PFSK-1 (cell line): Measurements from ENCODE around the gene ADGRF1.

Experiments
- FOXP2 ChIP-seq: optimal IDR thresholded peaks from 2 replicates; pipeline ENCODE3; 2011; ENCODE audit warnings: borderline replicate concordance, control low read depth, inconsistent platforms; ENCODE audit not compliant: insufficient read depth; ENCODE audit errors: extremely low read length, extremely low read depth
- POLR2AphosphoS5 ChIP-seq: IDR thresholded peaks from 2 replicates; pipeline ENCODE4 v1.6.1; 2012; ENCODE audit warnings: low read depth, mild to moderate bottlenecking, control low read depth, low read length, moderate library complexity
- SIN3A ChIP-seq: IDR thresholded peaks from 2 replicates; pipeline ENCODE4 v1.6.1; 2012; ENCODE audit warnings: mild to moderate bottlenecking, low read length, moderate library complexity, borderline replicate concordance; ENCODE audit not compliant: insufficient read depth
- TAF1 ChIP-seq: IDR thresholded peaks from 2 replicates; pipeline ENCODE4 v1.6.1; 2012; ENCODE audit warnings: low read length, control low read depth, borderline replicate concordance; ENCODE audit not compliant: insufficient read depth
- TF ChIP-seq, protein P1 (sequence below), 2 experiments: IDR thresholded peaks; 2 replicates each; pipeline versions ENCODE4 v1.6.1 to v1.8.0; 2011 to 2012; ENCODE audit warnings: low read depth in 2 of 2, low read length in 2 of 2, control low read depth in 1 of 2, inconsistent platforms in 1 of 2, mild to moderate bottlenecking in 1 of 2, moderate library complexity in 1 of 2; ENCODE audit not compliant: insufficient read depth in 1 of 2

ADGRF1 gene

DNA sequence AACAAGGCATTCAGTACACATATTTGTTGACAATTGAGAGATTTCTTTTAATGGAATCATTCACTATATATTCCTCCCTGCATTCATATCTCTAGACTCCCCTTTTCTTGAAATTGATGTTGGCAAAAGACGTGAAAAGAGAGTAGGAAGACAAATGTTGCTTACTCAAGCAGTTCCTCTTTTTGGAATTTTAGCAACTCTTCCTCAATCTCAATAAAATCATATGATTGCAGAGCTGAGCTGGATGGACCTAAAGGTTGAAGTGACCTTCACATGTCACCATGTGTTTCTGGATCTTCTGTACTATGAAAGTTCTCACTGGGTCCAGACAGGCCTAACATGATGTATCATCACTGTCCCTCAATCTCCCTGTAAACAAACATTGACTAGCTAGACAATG is 18.6 kb downstream of the ADGRF1 start:
- TF ChIP-seq TAF1, result no peak
- TF ChIP-seq POLR2AphosphoS5, result no peak
- no peak for TF ChIP-seq FOXP2
- TF ChIP-seq, protein P1, sequence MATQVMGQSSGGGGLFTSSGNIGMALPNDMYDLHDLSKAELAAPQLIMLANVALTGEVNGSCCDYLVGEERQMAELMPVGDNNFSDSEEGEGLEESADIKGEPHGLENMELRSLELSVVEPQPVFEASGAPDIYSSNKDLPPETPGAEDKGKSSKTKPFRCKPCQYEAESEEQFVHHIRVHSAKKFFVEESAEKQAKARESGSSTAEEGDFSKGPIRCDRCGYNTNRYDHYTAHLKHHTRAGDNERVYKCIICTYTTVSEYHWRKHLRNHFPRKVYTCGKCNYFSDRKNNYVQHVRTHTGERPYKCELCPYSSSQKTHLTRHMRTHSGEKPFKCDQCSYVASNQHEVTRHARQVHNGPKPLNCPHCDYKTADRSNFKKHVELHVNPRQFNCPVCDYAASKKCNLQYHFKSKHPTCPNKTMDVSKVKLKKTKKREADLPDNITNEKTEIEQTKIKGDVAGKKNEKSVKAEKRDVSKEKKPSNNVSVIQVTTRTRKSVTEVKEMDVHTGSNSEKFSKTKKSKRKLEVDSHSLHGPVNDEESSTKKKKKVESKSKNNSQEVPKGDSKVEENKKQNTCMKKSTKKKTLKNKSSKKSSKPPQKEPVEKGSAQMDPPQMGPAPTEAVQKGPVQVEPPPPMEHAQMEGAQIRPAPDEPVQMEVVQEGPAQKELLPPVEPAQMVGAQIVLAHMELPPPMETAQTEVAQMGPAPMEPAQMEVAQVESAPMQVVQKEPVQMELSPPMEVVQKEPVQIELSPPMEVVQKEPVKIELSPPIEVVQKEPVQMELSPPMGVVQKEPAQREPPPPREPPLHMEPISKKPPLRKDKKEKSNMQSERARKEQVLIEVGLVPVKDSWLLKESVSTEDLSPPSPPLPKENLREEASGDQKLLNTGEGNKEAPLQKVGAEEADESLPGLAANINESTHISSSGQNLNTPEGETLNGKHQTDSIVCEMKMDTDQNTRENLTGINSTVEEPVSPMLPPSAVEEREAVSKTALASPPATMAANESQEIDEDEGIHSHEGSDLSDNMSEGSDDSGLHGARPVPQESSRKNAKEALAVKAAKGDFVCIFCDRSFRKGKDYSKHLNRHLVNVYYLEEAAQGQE (IDR thresholded peaks at IDR 0.05; ENCODE audit: insufficient read depth in 1 of 2, low read depth in 2 of 2, low read length in 2 of 2), result no peak
- TF ChIP-seq SIN3A, result no peak

DNA sequence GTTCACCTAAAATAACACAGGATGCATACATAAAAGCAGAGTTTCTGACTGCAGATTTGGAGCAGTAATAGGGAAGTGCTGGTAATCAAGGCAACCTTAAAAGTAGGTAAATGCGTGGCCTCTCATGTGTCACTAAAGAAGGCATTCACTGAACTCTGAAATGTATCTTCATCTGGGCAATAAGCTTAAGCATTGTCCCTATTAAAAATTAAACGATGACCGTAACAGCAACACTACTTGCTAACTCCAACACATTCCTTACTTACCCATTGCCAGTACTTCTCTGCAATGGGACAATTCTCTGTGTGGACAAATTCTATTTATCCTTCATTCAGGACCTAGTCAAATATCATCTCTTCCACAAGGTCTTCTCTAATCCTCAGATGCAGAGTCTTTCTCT is 19.9 kb downstream of the ADGRF1 start:
- TF ChIP-seq FOXP2 (no peak), POLR2AphosphoS5 (no peak), SIN3A (no peak), TAF1 (no peak)
- TF ChIP-seq, protein P1 (IDR thresholded peaks at IDR 0.05; ENCODE audit: insufficient read depth in 1 of 2, low read depth in 2 of 2, low read length in 2 of 2), result no peak

DNA sequence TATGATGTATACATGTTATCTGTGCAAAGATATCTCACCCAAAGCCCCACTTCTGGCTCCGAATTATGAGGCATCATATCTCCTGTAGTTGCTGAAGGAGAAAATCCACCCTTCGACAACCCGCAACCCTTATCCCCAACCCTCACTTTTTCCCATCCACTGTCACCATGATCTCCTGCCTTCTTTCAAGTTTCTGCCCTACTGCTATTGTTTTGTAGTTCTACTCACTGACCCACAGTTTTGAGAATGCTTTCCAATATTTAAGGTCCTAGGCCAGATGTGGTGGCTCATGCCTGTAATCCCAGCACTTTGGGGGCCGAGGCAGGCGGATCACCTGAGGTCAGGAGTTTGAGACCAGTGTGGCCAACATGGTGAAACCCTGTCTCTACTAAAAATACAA is 22.2 kb downstream of the ADGRF1 start:
- TF ChIP-seq, protein P1 (IDR thresholded peaks at IDR 0.05; ENCODE audit: insufficient read depth in 1 of 2, low read depth in 2 of 2, low read length in 2 of 2), result no peak
- TF ChIP-seq POLR2AphosphoS5 (no peak), TAF1 (no peak), FOXP2 (no peak), SIN3A (no peak)

DNA sequence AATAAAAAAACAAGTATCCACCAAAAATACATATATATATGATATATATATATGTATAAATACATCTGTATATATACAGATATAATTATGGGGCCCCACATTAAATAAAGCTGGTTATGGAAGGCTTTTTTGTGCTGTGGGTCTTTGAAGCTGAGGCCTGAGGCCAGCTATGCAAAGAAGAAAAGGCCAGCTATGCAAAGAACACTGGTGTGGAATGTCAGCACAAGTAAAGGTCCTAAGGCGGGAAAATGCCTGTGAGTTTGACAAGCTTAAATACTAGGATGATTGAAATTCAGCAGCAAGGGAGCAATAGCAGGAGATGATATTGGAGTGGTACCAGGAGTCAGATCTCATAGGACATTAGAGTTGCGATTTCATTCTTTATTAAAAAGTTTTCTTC is 25.2 kb downstream of the ADGRF1 start:
- TF ChIP-seq, protein P1 (IDR thresholded peaks at IDR 0.05; ENCODE audit: insufficient read depth in 1 of 2, low read depth in 2 of 2, low read length in 2 of 2), result no peak
- TF ChIP-seq TAF1, result no peak

DNA sequence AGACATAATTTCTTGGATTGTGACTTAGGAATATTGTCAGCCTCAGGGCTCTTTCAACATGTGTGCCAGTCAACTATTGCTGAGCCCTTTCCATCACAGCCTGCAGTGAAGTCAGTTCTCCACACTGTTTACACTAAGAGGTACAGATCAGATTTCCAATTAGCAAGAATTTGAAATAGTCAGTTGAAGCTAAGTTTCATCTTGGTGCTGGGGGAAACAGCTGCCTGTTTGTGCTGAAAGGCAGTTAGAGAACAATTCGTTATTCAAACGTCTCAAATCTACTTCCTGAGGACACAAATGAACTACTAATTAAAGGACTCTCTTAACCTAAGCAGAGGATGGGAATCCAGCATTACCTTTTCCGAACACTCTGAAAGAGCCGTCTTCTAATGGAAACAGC is 25.9 kb downstream of the ADGRF1 start:
- TF ChIP-seq SIN3A (no peak), TAF1 (no peak), FOXP2 (no peak), POLR2AphosphoS5 (no peak)
- TF ChIP-seq, protein P1 (IDR thresholded peaks at IDR 0.05; ENCODE audit: insufficient read depth in 1 of 2, low read depth in 2 of 2, low read length in 2 of 2), result no peak
